Hepatocyte (in vitro differentiated cells): Measurements from ENCODE around the gene CETN3. TPM values are rescaled to one million over a fixed set of nuclear protein-coding genes. Genes with fewer than 3 reads are reported as not detected.

Source experiments
- DNase-seq: peaks from one replicate; pipeline ENCODE4 v3.0.0-alpha.2; 2016; ENCODE audit warnings: low spot score
- H2AFZ ChIP-seq: fragments of 200-600 bp; sonication (generic); 2 replicates; pipeline ENCODE4 v1.6.0; 2016; ENCODE audit warnings: antibody characterized with exemption, mild to moderate bottlenecking
- H3K27ac ChIP-seq: fragments of 200-600 bp; sonication (generic); 2 replicates; pipeline ENCODE4 v1.5.1; 2016; ENCODE audit warnings: mild to moderate bottlenecking
- H3K27me3 ChIP-seq: fragments of 200-600 bp; sonication (generic); 2 replicates; pipeline ENCODE4 v1.6.1; 2016
- H3K36me3 ChIP-seq: fragments of 200-600 bp; sonication (generic); replicated peaks from 2 replicates; pipeline ENCODE4 v1.5.1; 2016; ENCODE audit warnings: low read depth; ENCODE audit not compliant: insufficient read depth
- H3K4me1 ChIP-seq: fragments of 200-600 bp; sonication (generic); 2 replicates; pipeline ENCODE4 v1.5.1; 2016; ENCODE audit warnings: mild to moderate bottlenecking, moderate library complexity; ENCODE audit not compliant: insufficient read depth
- H3K4me2 ChIP-seq: fragments of 200-600 bp; sonication (generic); 2 replicates; pipeline ENCODE4 v1.6.0; 2016
- H3K4me3 ChIP-seq: fragments of 200-600 bp; sonication (generic); 2 replicates; pipeline ENCODE4 v1.5.1; 2016; ENCODE audit warnings: mild to moderate bottlenecking
- H3K79me2 ChIP-seq: fragments of 200-600 bp; sonication (generic); 2 replicates; pipeline ENCODE4 v1.6.0; 2017; ENCODE audit warnings: mild to moderate bottlenecking
- H3K9me2 ChIP-seq: fragments of 200-600 bp; sonication (generic); replicated peaks from 2 replicates; pipeline ENCODE4 v1.6.0; 2017; ENCODE audit warnings: mild to moderate bottlenecking; ENCODE audit not compliant: insufficient read depth
- H3K9me3 ChIP-seq: fragments of 200-600 bp; sonication (generic); 2 replicates; pipeline ENCODE4 v1.5.1; 2016; ENCODE audit warnings: low read depth, mild to moderate bottlenecking
- H4K20me1 ChIP-seq: fragments of 200-600 bp; sonication (generic); 2 replicates; pipeline ENCODE4 v1.6.0; 2016; ENCODE audit warnings: mild to moderate bottlenecking; ENCODE audit not compliant: insufficient read depth, poor library complexity, severe bottlenecking
- EZH2 ChIP-seq: fragments of 200-600 bp; sonication (generic); IDR thresholded peaks from 2 replicates; pipeline ENCODE4 v1.6.1; 2016; ENCODE audit warnings: antibody characterized with exemption, mild to moderate bottlenecking, borderline replicate concordance
- EZH2phosphoT487 ChIP-seq: fragments of 200-600 bp; sonication (generic); IDR thresholded peaks from one replicate; pipeline ENCODE4 v1.6.1; 2018; ENCODE audit warnings: antibody characterized with exemption, mild to moderate bottlenecking, low read depth, moderate library complexity; ENCODE audit not compliant: unreplicated experiment, severe bottlenecking
- WGBS: methylation state at CpG from one replicate; pipeline ENCODE4 v1.1.6; 2016; ENCODE audit warnings: low lambda C conversion rate; ENCODE audit errors: missing lambda C conversion rate; 5-methylcytosine and 5-hydroxymethylcytosine counted together
- polyA plus RNA-seq: library from polyadenylated mRNA; unstranded; fragments of >200 nt; fragmentation: Nextera tagmentation; extraction: Ambion mirVana; gene quantifications from 2 replicates; pipeline ENCODE4 v1.2.1, GENCODE V29; 2016
- total RNA-seq: library from RNA; depleted of rRNA; stranded (reverse); fragments of >200 nt; gene quantifications from 2 replicates; pipeline ENCODE4 v1.2.3, GENCODE V29; 2014
- TF ChIP-seq, protein P1 (sequence below): fragments of 200-600 bp; sonication (generic); IDR thresholded peaks from 2 replicates; pipeline ENCODE4 v1.5.1; 2016; ENCODE audit warnings: antibody characterized with exemption, mild to moderate bottlenecking; ENCODE audit not compliant: poor library complexity

Gene CETN3
- total and polyA plus RNA-seq, 2 experiments from 2014 or later, result 15.7 to 37.0 TPM

DNA sequence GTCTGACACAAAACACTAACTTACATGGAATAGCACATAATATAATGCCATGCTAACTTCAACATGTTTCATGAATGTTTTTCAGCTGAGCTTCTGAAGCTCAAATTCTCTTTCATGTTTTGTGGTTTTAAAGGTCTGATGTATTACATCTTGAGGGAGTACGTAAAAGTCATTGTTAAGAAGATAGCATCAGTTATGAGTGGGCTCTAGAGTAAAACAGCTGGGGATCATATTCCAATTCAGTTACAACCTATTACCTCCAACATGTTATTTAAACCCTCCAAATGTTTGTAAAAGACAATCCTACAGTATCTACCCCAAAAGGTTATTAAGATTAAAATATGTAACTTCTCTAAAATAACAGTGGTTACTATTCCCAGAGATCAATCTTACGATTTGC, 19.2 kb downstream of the CETN3 start:
- TF ChIP-seq EZH2 (no peak), EZH2phosphoT487 (no peak)
- TF ChIP-seq, protein P1, sequence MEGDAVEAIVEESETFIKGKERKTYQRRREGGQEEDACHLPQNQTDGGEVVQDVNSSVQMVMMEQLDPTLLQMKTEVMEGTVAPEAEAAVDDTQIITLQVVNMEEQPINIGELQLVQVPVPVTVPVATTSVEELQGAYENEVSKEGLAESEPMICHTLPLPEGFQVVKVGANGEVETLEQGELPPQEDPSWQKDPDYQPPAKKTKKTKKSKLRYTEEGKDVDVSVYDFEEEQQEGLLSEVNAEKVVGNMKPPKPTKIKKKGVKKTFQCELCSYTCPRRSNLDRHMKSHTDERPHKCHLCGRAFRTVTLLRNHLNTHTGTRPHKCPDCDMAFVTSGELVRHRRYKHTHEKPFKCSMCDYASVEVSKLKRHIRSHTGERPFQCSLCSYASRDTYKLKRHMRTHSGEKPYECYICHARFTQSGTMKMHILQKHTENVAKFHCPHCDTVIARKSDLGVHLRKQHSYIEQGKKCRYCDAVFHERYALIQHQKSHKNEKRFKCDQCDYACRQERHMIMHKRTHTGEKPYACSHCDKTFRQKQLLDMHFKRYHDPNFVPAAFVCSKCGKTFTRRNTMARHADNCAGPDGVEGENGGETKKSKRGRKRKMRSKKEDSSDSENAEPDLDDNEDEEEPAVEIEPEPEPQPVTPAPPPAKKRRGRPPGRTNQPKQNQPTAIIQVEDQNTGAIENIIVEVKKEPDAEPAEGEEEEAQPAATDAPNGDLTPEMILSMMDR, result no peak
- Histone ChIP-seq H3K9me2 (no peaks in the 10 kb centered on the region), H3K9me3 (no peaks in the 10 kb centered on the region), H3K4me3 (no peak overlapping the region), H3K4me2 (no peak overlapping the region), H3K79me2 (no peaks in the 10 kb centered on the region), H3K27ac (no peak overlapping the region), H2AFZ (no peak overlapping the region), H4K20me1 (no peaks in the 10 kb centered on the region), H3K4me1 (no peaks in the 10 kb centered on the region), H3K27me3 (no peaks in the 10 kb centered on the region), H3K36me3 (no peaks in the 10 kb centered on the region)
- 82% methylated on average over 2 of the region's 2 CpGs for WGBS
- no peak for DNase-seq

DNA sequence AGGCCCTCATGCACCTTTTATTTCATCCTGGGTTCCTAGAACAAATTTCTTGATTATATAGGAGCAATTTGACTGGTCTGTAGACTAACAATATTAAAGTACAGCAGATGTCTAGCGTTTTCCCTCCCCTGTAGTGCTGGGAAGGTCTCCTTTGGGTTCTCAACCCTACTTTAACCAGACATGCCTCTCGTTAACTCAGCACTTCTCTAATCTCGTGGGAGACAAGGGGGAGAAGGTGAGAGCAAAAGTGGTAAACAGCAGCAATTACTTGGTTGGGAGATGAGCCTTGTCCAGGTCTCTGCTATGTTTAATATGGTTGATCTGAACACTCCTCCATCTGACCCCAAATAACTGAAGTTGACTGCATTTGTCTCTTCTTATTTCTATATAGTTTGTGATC, 22.0 kb downstream of the CETN3 start:
- WGBS, result 53% methylated on average over 3 of the region's 3 CpGs
- no peaks in the 10 kb centered on the region for H3K4me1 ChIP-seq
- H3K79me2 ChIP-seq, result no peaks in the 10 kb centered on the region
- TF ChIP-seq, protein P1, result no peak
- TF ChIP-seq EZH2 (no peak), EZH2phosphoT487 (no peak)
- H3K4me2 ChIP-seq, result no peak overlapping the region
- no peak for DNase-seq
- H3K9me2 ChIP-seq, result no peaks in the 10 kb centered on the region
- no peaks in the 10 kb centered on the region for H3K36me3 ChIP-seq
- H4K20me1 ChIP-seq, result no peaks in the 10 kb centered on the region
- no peak overlapping the region for H2AFZ ChIP-seq
- H3K9me3 ChIP-seq, result no peaks in the 10 kb centered on the region
- no peaks in the 10 kb centered on the region for H3K27me3 ChIP-seq
- H3K27ac ChIP-seq, result no peak overlapping the region
- no peak overlapping the region for H3K4me3 ChIP-seq

- TF ChIP-seq EZH2phosphoT487, result no peak
- TF ChIP-seq, protein P1, result peak; percentile 63
- H4K20me1 ChIP-seq, result no peaks in the 10 kb centered on the region
- H3K4me1 ChIP-seq, result no peaks in the 10 kb centered on the region
- DNase-seq, result peak; percentile 28
- no peaks in the 10 kb centered on the region for H3K79me2 ChIP-seq
- H3K27me3 ChIP-seq, result no peaks in the 10 kb centered on the region
- WGBS, result 97% methylated on average over 1 of the region's 1 CpG
- no peak overlapping the region for H3K4me3 ChIP-seq
- H3K9me3 ChIP-seq, result no peaks in the 10 kb centered on the region
- H3K4me2 ChIP-seq, result no peak overlapping the region
- H3K36me3 ChIP-seq, result no peaks in the 10 kb centered on the region
- H3K9me2 ChIP-seq, result no peaks in the 10 kb centered on the region
- H2AFZ ChIP-seq, result no peak overlapping the region
- no peak overlapping the region for H3K27ac ChIP-seq
Observed at GRCh38 chr5:90386099-90386710, 23.4 kb downstream of the CETN3 start.
